Lung (tissue), 12 donors: ENCODE measurements around the gene EVI5L. TPM values are rescaled to one million over a fixed set of nuclear protein-coding genes. Genes with fewer than 3 reads are reported as not detected.

Experiments used
- ATAC-seq: fragments of 200-7000 bp; cut with Tn5 transposase; one replicate; pipeline ENCODE4 v1.9.1; 2020; ENCODE audit warnings: moderate number of reproducible peaks; ENCODE audit not compliant: insufficient read depth, low FRiP score
- DNase-seq, 3 donors: peaks; one replicate each; pipeline ENCODE4 v3.0.0-alpha.2; 2013 to 2017
- H3K27ac ChIP-seq, 2 donors: one replicate each; pipeline ENCODE4 v1.5.1; 2013; ENCODE audit warnings: mild to moderate bottlenecking in 2 of 2, moderate library complexity in 2 of 2, control low read depth in 1 of 2, inconsistent platforms in 1 of 2, low read depth in 1 of 2, low read length in 1 of 2
- H3K27me3 ChIP-seq, 3 donors: one replicate each; pipeline ENCODE4 v1.5.1; 2013; ENCODE audit warnings: low read length in 2 of 3; ENCODE audit not compliant: control insufficient read depth in 3 of 3, insufficient read depth in 3 of 3
- H3K36me3 ChIP-seq, 4 donors: one replicate each; pipeline ENCODE4 v1.5.1; 2013; ENCODE audit warnings: low read length in 4 of 4, mild to moderate bottlenecking in 1 of 4, moderate library complexity in 1 of 4; ENCODE audit not compliant: control insufficient read depth in 4 of 4, insufficient read depth in 4 of 4
- H3K4me1 ChIP-seq, 5 donors: one replicate each; pipeline ENCODE4 v1.5.1; 2013; ENCODE audit warnings: low read length in 5 of 5, mild to moderate bottlenecking in 2 of 5, moderate library complexity in 1 of 5; ENCODE audit not compliant: control insufficient read depth in 5 of 5, insufficient read depth in 5 of 5
- H3K4me3 ChIP-seq: one replicate; pipeline ENCODE4 v1.5.1; 2013; ENCODE audit warnings: mild to moderate bottlenecking, control low read depth, moderate library complexity
- H3K9ac ChIP-seq, 2 donors: one replicate each; pipeline ENCODE4 v1.5.1; 2013; ENCODE audit warnings: low read length in 2 of 2, control low read depth in 1 of 2; ENCODE audit not compliant: insufficient read depth in 1 of 2
- H3K9me3 ChIP-seq, 4 donors: one replicate each; pipeline ENCODE4 v1.5.1; 2013; ENCODE audit warnings: low read length in 3 of 4, mild to moderate bottlenecking in 1 of 4, moderate library complexity in 1 of 4; ENCODE audit not compliant: control insufficient read depth in 4 of 4, insufficient read depth in 3 of 4
- CTCF ChIP-seq: IDR thresholded peaks from 2 replicates; pipeline ENCODE4 v1.5.1; 2012; ENCODE audit warnings: mild to moderate bottlenecking; ENCODE audit errors: control extremely low read depth, extremely low read depth
- WGBS, 2 donors: extraction: QIAGEN DNeasy Blood & Tissue Kit; methylation state at CpG; one replicate each; pipeline ENCODE4 v1.1.7; 2013; 5-methylcytosine and 5-hydroxymethylcytosine counted together
- polyA plus RNA-seq, 2 donors: library from polyadenylated mRNA; stranded (reverse); fragments of 200-250 nt; gene quantifications; one replicate each; pipeline ENCODE4 v1.2.1, GENCODE V29; 2013
- total RNA-seq, 2 donors: library from RNA; depleted of rRNA in 1 of 2; stranded (reverse); fragments of >200 nt in 1 of 2; gene quantifications; one replicate each; pipeline ENCODE4 v1.2.1, GENCODE V29; 2014 to 2021
- donor health status: control.
- donor health status: control.
- donor health status: Bipolar disorder and iron deficiency.
- donor health status: healthy.
- donor health status: DM: yes; HTN: yes; CAD: no.

EVI5L gene
- total and polyA plus RNA-seq, 4 donors = 10.7 to 18.6 (median 12.6) TPM

- 25 to 32% methylated on average over 21 of the region's 21 CpGs for WGBS, 2 donors
- Histone ChIP-seq H3K27me3 (peaks cover 0 to 22% (median 15%) of the 10 kb centered on the region in 3 donors), H3K4me3 (no peak overlapping the region), H3K36me3 (no peaks in the 10 kb centered on the region), H3K9me3 (peaks cover 0 to 6% (median 0%) of the 10 kb centered on the region in 4 donors), H3K4me1 (peaks cover 0 to 26% (median 12%) of the 10 kb centered on the region in 5 donors), H3K27ac (no peak overlapping the region), H3K9ac (no peak overlapping the region)
- no peak for TF ChIP-seq CTCF
- no peak for ATAC-seq
- DNase-seq = no peak
These were observed 38.3 kb downstream of the EVI5L start for GRCh38 chr19:7868326-7868670.

GRCh38 chr19:7868671-7869452 is 38.8 kb downstream of the EVI5L start:
- no peaks in the 10 kb centered on the region for H3K36me3 ChIP-seq
- TF ChIP-seq CTCF = peak; percentile 52
- peaks cover 0 to 1% (median 0%) of the 10 kb centered on the region in 4 donors for H3K9me3 ChIP-seq
- peak; percentile 59 to 75 (median 71) for DNase-seq
- no peak overlapping the region for H3K4me3 ChIP-seq
- ATAC-seq = peak; percentile 73
- H3K27ac ChIP-seq = peak overlapping the region in 1 of 2 donors; percentile 71
- peaks cover 0 to 26% (median 18%) of the 10 kb centered on the region in 3 donors for H3K27me3 ChIP-seq
- no peak overlapping the region for H3K9ac ChIP-seq
- peaks cover 0 to 26% (median 12%) of the 10 kb centered on the region in 5 donors for H3K4me1 ChIP-seq
- WGBS, 2 donors = 3 to 5% methylated on average over 43 to 67 of the region's 67 CpGs

GRCh38 chr19:7869453-7869909 is 39.5 kb downstream of the EVI5L start:
- Histone ChIP-seq H3K9ac (no peak overlapping the region), H3K36me3 (no peaks in the 10 kb centered on the region), H3K4me3 (no peak overlapping the region), H3K27ac (peak overlapping the region in 1 of 2 donors; percentile 71), H3K9me3 (peaks cover 0 to 1% (median 0%) of the 10 kb centered on the region in 4 donors), H3K27me3 (peaks cover 0 to 20% (median 19%) of the 10 kb centered on the region in 3 donors), H3K4me1 (peaks cover 0 to 27% (median 12%) of the 10 kb centered on the region in 5 donors)
- TF ChIP-seq CTCF = no peak
- peak; percentile 54 for ATAC-seq
- 5 to 11% methylated on average over 43 to 47 of the region's 47 CpGs for WGBS, 2 donors
- peak in 2 of 3 donors; percentile 23 to 48 for DNase-seq
